Ovary (tissue), 9 donors: ENCODE measurements around the gene PBX1. TPM values are rescaled to one million over a fixed set of nuclear protein-coding genes. Genes with fewer than 3 reads are reported as not detected.

Experiments
- DNase-seq, 5 donors: peaks; one replicate each; pipeline ENCODE4 v3.0.0-alpha.2; 2019 to 2020
- H3K27ac ChIP-seq, 2 donors: fragments of 200-600 bp; one replicate each; pipeline versions ENCODE4 v1.5.1 to v1.8.0; 2019 to 2022
- H3K27me3 ChIP-seq: fragments of 200-600 bp; one replicate; pipeline ENCODE4 v1.8.0; 2022
- H3K36me3 ChIP-seq: fragments of 200-600 bp; sonication (generic); one replicate; pipeline ENCODE4 v1.5.1; 2019
- H3K4me1 ChIP-seq: one replicate; pipeline ENCODE4 v1.8.1; 2013; ENCODE audit warnings: mild to moderate bottlenecking, moderate library complexity; ENCODE audit not compliant: insufficient read depth
- H3K4me3 ChIP-seq: fragments of 200-600 bp; sonication (generic); one replicate; pipeline ENCODE4 v1.5.1; 2017
- H3K9me3 ChIP-seq, 2 donors: fragments of 200-600 bp in 1 of 2; sonication (generic) in 1 of 2; one replicate each; pipeline versions ENCODE4 v1.5.1 to v1.8.1; 2013 to 2019; ENCODE audit warnings: mild to moderate bottlenecking in 1 of 2, moderate library complexity in 1 of 2
- CTCF ChIP-seq, 3 donors: fragments of 450-650 bp in 2 of 3; fragments of 200-600 bp in 1 of 3; IDR thresholded peaks; one replicate each; pipeline versions ENCODE4 v1.5.1 to v1.8.0; 2016 to 2022; ENCODE audit warnings: antibody characterized with exemption in 3 of 3, mild to moderate bottlenecking in 1 of 3
- EP300 ChIP-seq: sonication (generic); formaldehyde crosslinking; IDR thresholded peaks from one replicate; pipeline ENCODE4 v1.6.1; 2017; ENCODE audit warnings: antibody characterized with exemption
- POLR2A ChIP-seq: fragments of 450-650 bp; IDR thresholded peaks from one replicate; pipeline ENCODE4 v1.6.1; 2017; ENCODE audit warnings: antibody characterized with exemption, mild to moderate bottlenecking, moderate library complexity
- whole genome bisulfite sequencing, 3 donors: extraction: QIAGEN DNeasy Blood & Tissue Kit in 1 of 3; methylation state at CpG; one replicate each; pipeline versions ENCODE4 v1.1.5 to v1.1.7; 2013 to 2017; 5-methylcytosine and 5-hydroxymethylcytosine counted together
- intact Hi-C, 4 donors: fragments of 100-400 bp; cut with DNase I; formaldehyde crosslinking; loops; one replicate each; pipeline versions ENCODE4 v1.11.0 to v1.15.1; 2022 to 2023
- polyA plus RNA-seq, 2 donors: library from polyadenylated mRNA; stranded (reverse); fragments of 200-250 nt in 1 of 2; fragments of 350-450 nt in 1 of 2; fragmentation: Illumina TruSeq in 1 of 2; extraction: RNeasy Lipid Tissue Mini Kit (QIAGEN cat#74804) in 1 of 2; gene quantifications; one replicate each; pipeline ENCODE4 v1.2.3, GENCODE V29; 2013 to 2014
- total RNA-seq, 7 donors: library from RNA; depleted of rRNA in 2 of 7; stranded (reverse); fragments of >200 nt in 2 of 7; fragmentation: NEBNext Ultra II Directional in 3 of 7; extraction: Animal tissue kit (Norgen Biotek cat#: 25700) in 3 of 7; gene quantifications; one replicate each; pipeline versions ENCODE4 v1.1.0 to v1.2.4, GENCODE V29; 2016 to 2023
- donor health status: DM: no; HTN: no; CAD: no; lungs with moderate emphysema.
- donor health status: DM: no; HTN: no; CAD: no.
- donor health status: Bipolar disorder and iron deficiency.
- donor health status: DM: yes; HTN: yes; CAD: no.
- donor health status: DM: no; HTN: no; CAD: no.
- donor health status: DM: yes; HTN: yes; CAD: no.

The PBX1 gene
- total and polyA plus RNA-seq, 9 donors, result 43.7 to 220 (median 142) TPM

GRCh38 chr1:164629971-164630370 is 71.0 kb downstream of the PBX1 start:
- Histone ChIP-seq H3K27me3 (no peaks in the 10 kb centered on the region), H3K36me3 (no peaks in the 10 kb centered on the region), H3K9me3 (no peaks in the 10 kb centered on the region), H3K27ac (no peak overlapping the region), H3K4me1 (peaks cover 9% of the 10 kb centered on the region), H3K4me3 (no peak overlapping the region)
- 84 to 89% (median 87%) methylated on average over 8 of the region's 8 CpGs for whole genome bisulfite sequencing, 3 donors
- TF ChIP-seq EP300 (no peak), POLR2A (no peak), CTCF (IDR thresholded peaks at IDR 0.05) (no peak)
- intact Hi-C loops, result loop anchor here in 1 of 4 donors (10.0 kb wide), 1 partner anchor 145 kb away; no protein-coding TSS in a partner anchor
- DNase-seq, result no peak

GRCh38 chr1:164630626-164631396 is 71.8 kb downstream of the PBX1 start:
- TF ChIP-seq EP300 (no peak), CTCF (IDR thresholded peaks at IDR 0.05) (no peak), POLR2A (no peak)
- DNase-seq, result no peak
- Histone ChIP-seq H3K4me3 (no peak overlapping the region), H3K9me3 (no peaks in the 10 kb centered on the region), H3K27ac (no peak overlapping the region), H3K4me1 (peaks cover 9% of the 10 kb centered on the region), H3K36me3 (no peaks in the 10 kb centered on the region), H3K27me3 (no peaks in the 10 kb centered on the region)
- WGBS, 3 donors, result 39 to 54% (median 40%) methylated on average over 3 of the region's 3 CpGs
- intact Hi-C loops, result loop anchor here in 1 of 4 donors (10.0 kb wide), 1 partner anchor 144 kb away; no protein-coding TSS in a partner anchor

GRCh38 chr1:164631751-164632150 is 72.8 kb downstream of the PBX1 start:
- Histone ChIP-seq H3K9me3 (no peaks in the 10 kb centered on the region), H3K4me3 (no peak overlapping the region), H3K27ac (no peak overlapping the region), H3K36me3 (no peaks in the 10 kb centered on the region), H3K4me1 (peaks cover 11% of the 10 kb centered on the region), H3K27me3 (no peaks in the 10 kb centered on the region)
- WGBS, 3 donors, result 80 to 88% (median 83%) methylated on average over 7 of the region's 7 CpGs
- intact Hi-C loops, result loop anchor here in 1 of 4 donors (10.0 kb wide), 1 partner anchor 143 kb away; no protein-coding TSS in a partner anchor
- DNase-seq, result no peak
- TF ChIP-seq CTCF (IDR thresholded peaks at IDR 0.05), result no peak
- TF ChIP-seq POLR2A, result no peak
- TF ChIP-seq EP300, result no peak

- H3K36me3 ChIP-seq, result no peaks in the 10 kb centered on the region
- intact Hi-C loops, result loop anchor here in 1 of 4 donors (10.0 kb wide), 1 partner anchor 141 kb away; no protein-coding TSS in a partner anchor
- H3K27ac ChIP-seq, result no peak overlapping the region
- whole genome bisulfite sequencing, 3 donors, result 57 to 69% (median 62%) methylated on average over 7 of the region's 7 CpGs
- H3K9me3 ChIP-seq, result no peaks in the 10 kb centered on the region
- TF ChIP-seq POLR2A (no peak), CTCF (IDR thresholded peaks at IDR 0.05) (no peak), EP300 (no peak)
- no peak overlapping the region for H3K4me3 ChIP-seq
- DNase-seq, result no peak
- no peaks in the 10 kb centered on the region for H3K27me3 ChIP-seq
- peaks cover 19% of the 10 kb centered on the region for H3K4me1 ChIP-seq
Observed at GRCh38 chr1:164633997-164634396, 75.0 kb downstream of the PBX1 start.
